Liver (tissue), 9 donors: Measurements from ENCODE around the gene RHBDF2. TPM values are rescaled to one million over a fixed set of nuclear protein-coding genes. Genes with fewer than 3 reads are reported as not detected.

ENCODE experiments used
- DNase-seq: peaks from one replicate; pipeline ENCODE4 v3.0.0-alpha.2; 2017; ENCODE audit warnings: low spot score
- H3K27ac ChIP-seq, 2 donors: one replicate each; pipeline ENCODE4 v1.7.0; 2013; ENCODE audit warnings: inconsistent platforms in 2 of 2, low read length in 2 of 2, control low read depth in 1 of 2, low read depth in 1 of 2, mild to moderate bottlenecking in 1 of 2
- H3K27me3 ChIP-seq, 4 donors: one replicate each; pipeline versions ENCODE4 v1.6.1 to v1.7.0; 2013; ENCODE audit warnings: low read length in 3 of 4, inconsistent platforms in 1 of 4, mild to moderate bottlenecking in 1 of 4, moderate library complexity in 1 of 4; ENCODE audit not compliant: control insufficient read depth in 4 of 4, insufficient read depth in 4 of 4
- H3K36me3 ChIP-seq, 4 donors: one replicate each; pipeline versions ENCODE4 v1.6.1 to v1.7.0; 2013; ENCODE audit warnings: low read length in 3 of 4, mild to moderate bottlenecking in 3 of 4, low read depth in 1 of 4, moderate library complexity in 1 of 4; ENCODE audit not compliant: control insufficient read depth in 4 of 4, insufficient read depth in 3 of 4
- H3K4me1 ChIP-seq, 4 donors: one replicate each; pipeline versions ENCODE4 v1.6.1 to v1.7.0; 2013; ENCODE audit warnings: low read length in 3 of 4, mild to moderate bottlenecking in 3 of 4, moderate library complexity in 1 of 4; ENCODE audit not compliant: control insufficient read depth in 4 of 4, insufficient read depth in 4 of 4
- H3K4me3 ChIP-seq, 3 donors: one replicate each; pipeline versions ENCODE4 v1.6.1 to v1.7.0; 2013; ENCODE audit warnings: low read length in 3 of 3, control low read depth in 1 of 3, low read depth in 1 of 3, mild to moderate bottlenecking in 1 of 3
- H3K9ac ChIP-seq, 2 donors: one replicate each; pipeline ENCODE4 v1.7.0; 2013; ENCODE audit warnings: low read length in 2 of 2, mild to moderate bottlenecking in 2 of 2, moderate library complexity in 2 of 2, control low read depth in 1 of 2, low read depth in 1 of 2
- H3K9me3 ChIP-seq, 4 donors: one replicate each; pipeline versions ENCODE4 v1.6.1 to v1.7.0; 2013; ENCODE audit warnings: low read length in 3 of 4; ENCODE audit not compliant: control insufficient read depth in 4 of 4
- ATF3 ChIP-seq: IDR thresholded peaks from 2 replicates; pipeline ENCODE4 v1.6.1; 2016; ENCODE audit warnings: antibody characterized with exemption
- CTCF ChIP-seq: fragments of 150-350 bp; IDR thresholded peaks from 2 replicates; pipeline ENCODE4 v1.5.1; 2017; ENCODE audit warnings: improper control_type of control experiment, low read depth, low read length; ENCODE audit not compliant: missing input control
- EGR1 ChIP-seq, 2 donors: IDR thresholded peaks; 2 replicates each; pipeline ENCODE4 v1.6.1; 2016 to 2018; ENCODE audit warnings: antibody characterized with exemption in 2 of 2, low read depth in 2 of 2
- FOXA1 ChIP-seq: IDR thresholded peaks from 2 replicates; pipeline ENCODE4 v1.6.1; 2016; ENCODE audit warnings: antibody characterized with exemption
- FOXA2 ChIP-seq: IDR thresholded peaks from 2 replicates; pipeline ENCODE4 v1.6.1; 2016; ENCODE audit warnings: antibody characterized with exemption
- GABPA ChIP-seq, 2 donors: IDR thresholded peaks in 1 of 2; conservative IDR thresholded peaks in 1 of 2; 2 replicates each; pipeline ENCODE4 v1.6.1; 2016; ENCODE audit warnings: antibody characterized with exemption in 2 of 2, mild to moderate bottlenecking in 1 of 2, moderate library complexity in 1 of 2
- HNF4A ChIP-seq, 2 donors: conservative IDR thresholded peaks; 2 replicates each; pipeline ENCODE4 v1.6.1; 2016; ENCODE audit warnings: antibody characterized with exemption in 2 of 2, mild to moderate bottlenecking in 2 of 2
- HNF4G ChIP-seq: IDR thresholded peaks from 2 replicates; pipeline ENCODE4 v1.6.1; 2016; ENCODE audit warnings: antibody characterized with exemption
- MAX ChIP-seq: IDR thresholded peaks from 2 replicates; pipeline ENCODE4 v1.6.1; 2016; ENCODE audit warnings: antibody characterized with exemption
- NR2F2 ChIP-seq: IDR thresholded peaks from 2 replicates; pipeline ENCODE4 v1.6.1; 2016; ENCODE audit warnings: antibody characterized with exemption
- RAD21 ChIP-seq, 2 donors: IDR thresholded peaks; 2 replicates each; pipeline ENCODE4 v1.6.1; 2016; ENCODE audit warnings: antibody characterized with exemption in 2 of 2, mild to moderate bottlenecking in 2 of 2
- REST ChIP-seq: IDR thresholded peaks from 2 replicates; pipeline ENCODE4 v1.6.1; 2016; ENCODE audit warnings: antibody characterized with exemption, mild to moderate bottlenecking
- RXRA ChIP-seq, 2 donors: IDR thresholded peaks; 2 replicates each; pipeline ENCODE4 v1.6.1; 2017 to 2018; ENCODE audit warnings: antibody characterized with exemption in 2 of 2, mild to moderate bottlenecking in 1 of 2
- TAF1 ChIP-seq: conservative IDR thresholded peaks from 2 replicates; pipeline ENCODE4 v1.6.1; 2016; ENCODE audit warnings: antibody characterized with exemption, mild to moderate bottlenecking
- YY1 ChIP-seq: IDR thresholded peaks from 2 replicates; pipeline ENCODE4 v1.6.1; 2016; ENCODE audit warnings: antibody characterized with exemption, mild to moderate bottlenecking
- ZBTB33 ChIP-seq: IDR thresholded peaks from 2 replicates; pipeline ENCODE4 v1.6.1; 2016; ENCODE audit warnings: antibody characterized with exemption
- WGBS: extraction: QIAGEN DNeasy Blood & Tissue Kit; methylation state at CpG from one replicate; pipeline ENCODE4 v1.1.7; 2013; 5-methylcytosine and 5-hydroxymethylcytosine counted together
- polyA plus RNA-seq, 2 donors: library from polyadenylated mRNA; stranded (reverse) in 1 of 2; unstranded in 1 of 2; fragments of 200-250 nt in 1 of 2; fragments of >200 nt in 1 of 2; fragmentation: Nextera tagmentation in 1 of 2; extraction: Ambion mirVana in 1 of 2; gene quantifications; one replicate each; pipeline versions ENCODE4 v1.2.1 to v1.2.3, GENCODE V29; 2013 to 2015
- total RNA-seq, 2 donors: library from RNA; depleted of rRNA; stranded (reverse); fragments of >200 nt; gene quantifications; one replicate each; pipeline ENCODE4 v1.2.3, GENCODE V29; 2014
- donor health status: healthy.
- donor health status: healthy.
- donor health status: healthy.
- donor health status: healthy.
- donor health status: healthy.

RHBDF2 gene
- total and polyA plus RNA-seq, 4 donors, result 2.9 to 6.7 (median 4.6) TPM

- no peak for TF ChIP-seq CTCF
- no peak for TF ChIP-seq ATF3
- no peak for TF ChIP-seq GABPA (IDR thresholded peaks at IDR 0.05 in 1 of 2, conservative IDR thresholded peaks at IDR 0.05 in 1 of 2)
- TF ChIP-seq FOXA2, result no peak
- TF ChIP-seq YY1, result no peak
- TF ChIP-seq MAX, result no peak
Observed at GRCh38 chr17:76432004-76432403, 69.2 kb downstream of the RHBDF2 start (continued).

GRCh38 chr17:76431509-76431908, 69.7 kb downstream of the RHBDF2 start:
- no peak for TF ChIP-seq HNF4A (conservative IDR thresholded peaks at IDR 0.05)
- no peak for TF ChIP-seq RXRA (IDR thresholded peaks at IDR 0.05)
- no peak for TF ChIP-seq FOXA1
- no peak for TF ChIP-seq CTCF
- no peak for TF ChIP-seq YY1
- no peak for TF ChIP-seq RAD21 (IDR thresholded peaks at IDR 0.05)
- TF ChIP-seq EGR1 (IDR thresholded peaks at IDR 0.05; ENCODE audit: low read depth in 2 of 2), result no peak
- no peak for TF ChIP-seq ATF3
- no peak for TF ChIP-seq TAF1
- TF ChIP-seq HNF4G, result no peak
- no peak for TF ChIP-seq FOXA2
- TF ChIP-seq REST, result no peak
- no peak for TF ChIP-seq NR2F2
- no peak for TF ChIP-seq MAX
- TF ChIP-seq ZBTB33, result no peak
- Histone ChIP-seq H3K27me3 (no peaks in the 10 kb centered on the region), H3K4me1 (no peaks in the 10 kb centered on the region), H3K36me3 (peaks cover 0 to 2% (median under 1%) of the 10 kb centered on the region in 4 donors), H3K4me3 (no peak overlapping the region), H3K9me3 (no peaks in the 10 kb centered on the region), H3K27ac (no peak overlapping the region), H3K9ac (no peak overlapping the region)
- WGBS, result 97% methylated on average over 2 of the region's 2 CpGs
- no peak for DNase-seq
